Liver (tissue), 9 donors: ENCODE results near the gene NLK. TPM values are rescaled to one million over a fixed set of nuclear protein-coding genes. Genes with fewer than 3 reads are reported as not detected.

Experiments
- DNase-seq: peaks from one replicate; pipeline ENCODE4 v3.0.0-alpha.2; 2017; ENCODE audit warnings: low spot score
- H3K27ac ChIP-seq, 2 donors: one replicate each; pipeline ENCODE4 v1.7.0; 2013; ENCODE audit warnings: inconsistent platforms in 2 of 2, low read length in 2 of 2, control low read depth in 1 of 2, low read depth in 1 of 2, mild to moderate bottlenecking in 1 of 2
- H3K27me3 ChIP-seq, 4 donors: one replicate each; pipeline versions ENCODE4 v1.6.1 to v1.7.0; 2013; ENCODE audit warnings: low read length in 3 of 4, inconsistent platforms in 1 of 4, mild to moderate bottlenecking in 1 of 4, moderate library complexity in 1 of 4; ENCODE audit not compliant: control insufficient read depth in 4 of 4, insufficient read depth in 4 of 4
- H3K36me3 ChIP-seq, 4 donors: one replicate each; pipeline versions ENCODE4 v1.6.1 to v1.7.0; 2013; ENCODE audit warnings: low read length in 3 of 4, mild to moderate bottlenecking in 3 of 4, low read depth in 1 of 4, moderate library complexity in 1 of 4; ENCODE audit not compliant: control insufficient read depth in 4 of 4, insufficient read depth in 3 of 4
- H3K4me1 ChIP-seq, 4 donors: one replicate each; pipeline versions ENCODE4 v1.6.1 to v1.7.0; 2013; ENCODE audit warnings: low read length in 3 of 4, mild to moderate bottlenecking in 3 of 4, moderate library complexity in 1 of 4; ENCODE audit not compliant: control insufficient read depth in 4 of 4, insufficient read depth in 4 of 4
- H3K4me3 ChIP-seq, 3 donors: one replicate each; pipeline versions ENCODE4 v1.6.1 to v1.7.0; 2013; ENCODE audit warnings: low read length in 3 of 3, control low read depth in 1 of 3, low read depth in 1 of 3, mild to moderate bottlenecking in 1 of 3
- H3K9ac ChIP-seq, 2 donors: one replicate each; pipeline ENCODE4 v1.7.0; 2013; ENCODE audit warnings: low read length in 2 of 2, mild to moderate bottlenecking in 2 of 2, moderate library complexity in 2 of 2, control low read depth in 1 of 2, low read depth in 1 of 2
- H3K9me3 ChIP-seq, 4 donors: one replicate each; pipeline versions ENCODE4 v1.6.1 to v1.7.0; 2013; ENCODE audit warnings: low read length in 3 of 4; ENCODE audit not compliant: control insufficient read depth in 4 of 4
- EGR1 ChIP-seq, 2 donors: IDR thresholded peaks; 2 replicates each; pipeline ENCODE4 v1.6.1; 2016 to 2018; ENCODE audit warnings: antibody characterized with exemption in 2 of 2, low read depth in 2 of 2
- FOXA1 ChIP-seq: IDR thresholded peaks from 2 replicates; pipeline ENCODE4 v1.6.1; 2016; ENCODE audit warnings: antibody characterized with exemption
- FOXA2 ChIP-seq: IDR thresholded peaks from 2 replicates; pipeline ENCODE4 v1.6.1; 2016; ENCODE audit warnings: antibody characterized with exemption
- GABPA ChIP-seq, 2 donors: IDR thresholded peaks in 1 of 2; conservative IDR thresholded peaks in 1 of 2; 2 replicates each; pipeline ENCODE4 v1.6.1; 2016; ENCODE audit warnings: antibody characterized with exemption in 2 of 2, mild to moderate bottlenecking in 1 of 2, moderate library complexity in 1 of 2
- HNF4A ChIP-seq, 2 donors: conservative IDR thresholded peaks; 2 replicates each; pipeline ENCODE4 v1.6.1; 2016; ENCODE audit warnings: antibody characterized with exemption in 2 of 2, mild to moderate bottlenecking in 2 of 2
- HNF4G ChIP-seq: IDR thresholded peaks from 2 replicates; pipeline ENCODE4 v1.6.1; 2016; ENCODE audit warnings: antibody characterized with exemption
- JUND ChIP-seq, 2 donors: IDR thresholded peaks; 2 replicates each; pipeline ENCODE4 v1.6.1; 2016; ENCODE audit warnings: antibody characterized with exemption in 2 of 2
- NR2F2 ChIP-seq: IDR thresholded peaks from 2 replicates; pipeline ENCODE4 v1.6.1; 2016; ENCODE audit warnings: antibody characterized with exemption
- RAD21 ChIP-seq, 2 donors: IDR thresholded peaks; 2 replicates each; pipeline ENCODE4 v1.6.1; 2016; ENCODE audit warnings: antibody characterized with exemption in 2 of 2, mild to moderate bottlenecking in 2 of 2
- RXRA ChIP-seq, 2 donors: IDR thresholded peaks; 2 replicates each; pipeline ENCODE4 v1.6.1; 2017 to 2018; ENCODE audit warnings: antibody characterized with exemption in 2 of 2, mild to moderate bottlenecking in 1 of 2
- SP1 ChIP-seq: IDR thresholded peaks from 2 replicates; pipeline ENCODE4 v1.6.1; 2018; ENCODE audit warnings: antibody characterized with exemption, mild to moderate bottlenecking
- TAF1 ChIP-seq: conservative IDR thresholded peaks from 2 replicates; pipeline ENCODE4 v1.6.1; 2016; ENCODE audit warnings: antibody characterized with exemption, mild to moderate bottlenecking
- YY1 ChIP-seq: IDR thresholded peaks from 2 replicates; pipeline ENCODE4 v1.6.1; 2016; ENCODE audit warnings: antibody characterized with exemption, mild to moderate bottlenecking
- WGBS: extraction: QIAGEN DNeasy Blood & Tissue Kit; methylation state at CpG from one replicate; pipeline ENCODE4 v1.1.7; 2013; 5-methylcytosine and 5-hydroxymethylcytosine counted together
- polyA plus RNA-seq, 2 donors: library from polyadenylated mRNA; stranded (reverse) in 1 of 2; unstranded in 1 of 2; fragments of 200-250 nt in 1 of 2; fragments of >200 nt in 1 of 2; fragmentation: Nextera tagmentation in 1 of 2; extraction: Ambion mirVana in 1 of 2; gene quantifications; one replicate each; pipeline versions ENCODE4 v1.2.1 to v1.2.3, GENCODE V29; 2013 to 2015
- total RNA-seq, 2 donors: library from RNA; depleted of rRNA; stranded (reverse); fragments of >200 nt; gene quantifications; one replicate each; pipeline ENCODE4 v1.2.3, GENCODE V29; 2014
- TF ChIP-seq, protein P1 (sequence below): IDR thresholded peaks from 2 replicates; pipeline ENCODE4 v1.6.1; 2016; ENCODE audit warnings: antibody characterized with exemption
- TF ChIP-seq, protein P2 (sequence below): fragments of 150-350 bp; IDR thresholded peaks from 2 replicates; pipeline ENCODE4 v1.5.1; 2017; ENCODE audit warnings: improper control_type of control experiment, low read depth, low read length; ENCODE audit not compliant: missing input control
- TF ChIP-seq, protein P3 (sequence below): IDR thresholded peaks from 2 replicates; pipeline ENCODE4 v1.6.1; 2016; ENCODE audit warnings: antibody characterized with exemption
- TF ChIP-seq, protein P4 (sequence below): IDR thresholded peaks from 2 replicates; pipeline ENCODE4 v1.6.1; 2016; ENCODE audit warnings: antibody characterized with exemption, mild to moderate bottlenecking
- TF ChIP-seq, protein P5 (sequence below): IDR thresholded peaks from 2 replicates; pipeline ENCODE4 v1.6.1; 2016; ENCODE audit warnings: antibody characterized with exemption
- donor health status: healthy.
- donor health status: healthy.
- donor health status: healthy.
- donor health status: healthy.
- donor health status: healthy.

Gene NLK
- total and polyA plus RNA-seq, 4 donors = 4.4 to 17.4 (median 9.2) TPM

DNA sequence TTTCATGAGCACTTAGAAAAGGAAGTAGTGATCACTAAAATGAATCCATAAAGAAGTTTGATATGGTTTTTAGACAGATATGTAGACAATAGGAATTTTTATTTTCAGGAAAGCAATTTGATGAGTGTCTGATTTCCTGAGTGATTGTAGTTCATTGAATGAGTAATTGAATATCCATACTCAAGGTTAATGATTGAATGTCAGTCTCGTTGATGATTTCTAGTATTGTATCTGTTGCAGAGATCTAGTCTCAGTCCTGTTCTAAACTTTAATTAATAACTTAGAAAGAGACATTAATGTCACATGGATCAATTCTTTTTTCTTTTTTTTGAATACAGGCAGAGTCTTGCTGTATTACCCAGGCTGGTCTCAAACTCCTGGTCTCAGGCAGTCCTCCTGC lies 78.3 kb downstream of the NLK start:
- no peak overlapping the region for H3K9ac ChIP-seq
- no peak for DNase-seq
- H3K36me3 ChIP-seq = no peaks in the 10 kb centered on the region
- WGBS = 66% methylated on average over 1 of the region's 1 CpG
- H3K27ac ChIP-seq = no peak overlapping the region
- H3K27me3 ChIP-seq = no peaks in the 10 kb centered on the region
- H3K4me3 ChIP-seq = no peak overlapping the region
- H3K9me3 ChIP-seq = no peaks in the 10 kb centered on the region
- peaks cover 0 to 18% (median 9%) of the 10 kb centered on the region in 4 donors for H3K4me1 ChIP-seq
- no peak for TF ChIP-seq EGR1 (IDR thresholded peaks at IDR 0.05; ENCODE audit: low read depth in 2 of 2)
- no peak for TF ChIP-seq SP1
- TF ChIP-seq HNF4A (conservative IDR thresholded peaks at IDR 0.05) = no peak
- no peak for TF ChIP-seq JUND (IDR thresholded peaks at IDR 0.05)
- TF ChIP-seq, protein P1, sequence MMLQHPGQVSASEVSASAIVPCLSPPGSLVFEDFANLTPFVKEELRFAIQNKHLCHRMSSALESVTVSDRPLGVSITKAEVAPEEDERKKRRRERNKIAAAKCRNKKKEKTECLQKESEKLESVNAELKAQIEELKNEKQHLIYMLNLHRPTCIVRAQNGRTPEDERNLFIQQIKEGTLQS = no peak
- TF ChIP-seq RXRA (IDR thresholded peaks at IDR 0.05) = no peak
- TF ChIP-seq, protein P2, sequence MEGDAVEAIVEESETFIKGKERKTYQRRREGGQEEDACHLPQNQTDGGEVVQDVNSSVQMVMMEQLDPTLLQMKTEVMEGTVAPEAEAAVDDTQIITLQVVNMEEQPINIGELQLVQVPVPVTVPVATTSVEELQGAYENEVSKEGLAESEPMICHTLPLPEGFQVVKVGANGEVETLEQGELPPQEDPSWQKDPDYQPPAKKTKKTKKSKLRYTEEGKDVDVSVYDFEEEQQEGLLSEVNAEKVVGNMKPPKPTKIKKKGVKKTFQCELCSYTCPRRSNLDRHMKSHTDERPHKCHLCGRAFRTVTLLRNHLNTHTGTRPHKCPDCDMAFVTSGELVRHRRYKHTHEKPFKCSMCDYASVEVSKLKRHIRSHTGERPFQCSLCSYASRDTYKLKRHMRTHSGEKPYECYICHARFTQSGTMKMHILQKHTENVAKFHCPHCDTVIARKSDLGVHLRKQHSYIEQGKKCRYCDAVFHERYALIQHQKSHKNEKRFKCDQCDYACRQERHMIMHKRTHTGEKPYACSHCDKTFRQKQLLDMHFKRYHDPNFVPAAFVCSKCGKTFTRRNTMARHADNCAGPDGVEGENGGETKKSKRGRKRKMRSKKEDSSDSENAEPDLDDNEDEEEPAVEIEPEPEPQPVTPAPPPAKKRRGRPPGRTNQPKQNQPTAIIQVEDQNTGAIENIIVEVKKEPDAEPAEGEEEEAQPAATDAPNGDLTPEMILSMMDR = no peak
- no peak for TF ChIP-seq TAF1
- TF ChIP-seq YY1 = no peak
- TF ChIP-seq, protein P3, sequence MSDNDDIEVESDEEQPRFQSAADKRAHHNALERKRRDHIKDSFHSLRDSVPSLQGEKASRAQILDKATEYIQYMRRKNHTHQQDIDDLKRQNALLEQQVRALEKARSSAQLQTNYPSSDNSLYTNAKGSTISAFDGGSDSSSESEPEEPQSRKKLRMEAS = no peak
- TF ChIP-seq RAD21 (IDR thresholded peaks at IDR 0.05) = no peak
- TF ChIP-seq FOXA1 = no peak
- TF ChIP-seq, protein P4, sequence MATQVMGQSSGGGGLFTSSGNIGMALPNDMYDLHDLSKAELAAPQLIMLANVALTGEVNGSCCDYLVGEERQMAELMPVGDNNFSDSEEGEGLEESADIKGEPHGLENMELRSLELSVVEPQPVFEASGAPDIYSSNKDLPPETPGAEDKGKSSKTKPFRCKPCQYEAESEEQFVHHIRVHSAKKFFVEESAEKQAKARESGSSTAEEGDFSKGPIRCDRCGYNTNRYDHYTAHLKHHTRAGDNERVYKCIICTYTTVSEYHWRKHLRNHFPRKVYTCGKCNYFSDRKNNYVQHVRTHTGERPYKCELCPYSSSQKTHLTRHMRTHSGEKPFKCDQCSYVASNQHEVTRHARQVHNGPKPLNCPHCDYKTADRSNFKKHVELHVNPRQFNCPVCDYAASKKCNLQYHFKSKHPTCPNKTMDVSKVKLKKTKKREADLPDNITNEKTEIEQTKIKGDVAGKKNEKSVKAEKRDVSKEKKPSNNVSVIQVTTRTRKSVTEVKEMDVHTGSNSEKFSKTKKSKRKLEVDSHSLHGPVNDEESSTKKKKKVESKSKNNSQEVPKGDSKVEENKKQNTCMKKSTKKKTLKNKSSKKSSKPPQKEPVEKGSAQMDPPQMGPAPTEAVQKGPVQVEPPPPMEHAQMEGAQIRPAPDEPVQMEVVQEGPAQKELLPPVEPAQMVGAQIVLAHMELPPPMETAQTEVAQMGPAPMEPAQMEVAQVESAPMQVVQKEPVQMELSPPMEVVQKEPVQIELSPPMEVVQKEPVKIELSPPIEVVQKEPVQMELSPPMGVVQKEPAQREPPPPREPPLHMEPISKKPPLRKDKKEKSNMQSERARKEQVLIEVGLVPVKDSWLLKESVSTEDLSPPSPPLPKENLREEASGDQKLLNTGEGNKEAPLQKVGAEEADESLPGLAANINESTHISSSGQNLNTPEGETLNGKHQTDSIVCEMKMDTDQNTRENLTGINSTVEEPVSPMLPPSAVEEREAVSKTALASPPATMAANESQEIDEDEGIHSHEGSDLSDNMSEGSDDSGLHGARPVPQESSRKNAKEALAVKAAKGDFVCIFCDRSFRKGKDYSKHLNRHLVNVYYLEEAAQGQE = no peak
- TF ChIP-seq, protein P5, sequence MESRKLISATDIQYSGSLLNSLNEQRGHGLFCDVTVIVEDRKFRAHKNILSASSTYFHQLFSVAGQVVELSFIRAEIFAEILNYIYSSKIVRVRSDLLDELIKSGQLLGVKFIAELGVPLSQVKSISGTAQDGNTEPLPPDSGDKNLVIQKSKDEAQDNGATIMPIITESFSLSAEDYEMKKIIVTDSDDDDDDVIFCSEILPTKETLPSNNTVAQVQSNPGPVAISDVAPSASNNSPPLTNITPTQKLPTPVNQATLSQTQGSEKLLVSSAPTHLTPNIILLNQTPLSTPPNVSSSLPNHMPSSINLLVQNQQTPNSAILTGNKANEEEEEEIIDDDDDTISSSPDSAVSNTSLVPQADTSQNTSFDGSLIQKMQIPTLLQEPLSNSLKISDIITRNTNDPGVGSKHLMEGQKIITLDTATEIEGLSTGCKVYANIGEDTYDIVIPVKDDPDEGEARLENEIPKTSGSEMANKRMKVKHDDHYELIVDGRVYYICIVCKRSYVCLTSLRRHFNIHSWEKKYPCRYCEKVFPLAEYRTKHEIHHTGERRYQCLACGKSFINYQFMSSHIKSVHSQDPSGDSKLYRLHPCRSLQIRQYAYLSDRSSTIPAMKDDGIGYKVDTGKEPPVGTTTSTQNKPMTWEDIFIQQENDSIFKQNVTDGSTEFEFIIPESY = no peak
- no peak for TF ChIP-seq GABPA (IDR thresholded peaks at IDR 0.05 in 1 of 2, conservative IDR thresholded peaks at IDR 0.05 in 1 of 2)
- TF ChIP-seq HNF4G = no peak
- no peak for TF ChIP-seq FOXA2
- TF ChIP-seq NR2F2 = no peak
